Putamen (tissue), 1 donor: ENCODE results near the gene RAP1A.
A peak's percentile ranks its signal among the peaks of the same experiment; 100 is the strongest.
"Not testable (repeated sequence)": the region's sequence is repeated elsewhere in the genome, so short reads cannot be mapped to it uniquely, and the experiment has no call there.

ENCODE experiments used
- DNase-seq: peaks from one replicate; pipeline ENCODE4 v3.0.0-alpha.2; 2016; ENCODE audit warnings: low spot score

Gene RAP1A

GRCh38 chr1:111666828-111667227 lies 47.2 kb downstream of the RAP1A start:
- no peak for DNase-seq

GRCh38 chr1:111669268-111669667 lies 49.7 kb downstream of the RAP1A start:
- DNase-seq, result no peak

- DNase-seq, result no peak
Measured at GRCh38 chr1:111671852-111672251, 52.3 kb downstream of the RAP1A start.

GRCh38 chr1:111672331-111672730 lies 52.7 kb downstream of the RAP1A start:
- DNase-seq, result no peak

GRCh38 chr1:111677604-111678003 lies 58.0 kb downstream of the RAP1A start:
- DNase-seq, result no peak

- DNase-seq, result no peak
Measured at GRCh38 chr1:111679541-111679940, 60.0 kb downstream of the RAP1A start.

GRCh38 chr1:111680212-111680800 lies 60.7 kb downstream of the RAP1A start:
- DNase-seq, result not testable (repeated sequence)

- DNase-seq, result not testable (repeated sequence)
Measured at GRCh38 chr1:111685293-111686153, 65.9 kb downstream of the RAP1A start.

- peak; percentile 39 for DNase-seq
Measured at GRCh38 chr1:111690306-111690617, 70.7 kb downstream of the RAP1A start.

- DNase-seq, result no peak
Measured at GRCh38 chr1:111691886-111692285, 72.3 kb downstream of the RAP1A start.

- no peak for DNase-seq
Measured at GRCh38 chr1:111695801-111696200, 76.2 kb downstream of the RAP1A start.

GRCh38 chr1:111696330-111696729 lies 76.7 kb downstream of the RAP1A start:
- DNase-seq, result no peak

GRCh38 chr1:111699268-111699667 lies 79.7 kb downstream of the RAP1A start:
- DNase-seq, result no peak

- no peak for DNase-seq
Measured at GRCh38 chr1:111702504-111703050, 83.0 kb downstream of the RAP1A start.

- DNase-seq, result no peak
Measured at GRCh38 chr1:111704240-111704639, 84.7 kb downstream of the RAP1A start.

- no peak for DNase-seq
Measured at GRCh38 chr1:111704776-111705175, 85.2 kb downstream of the RAP1A start.

- DNase-seq, result no peak
Measured at GRCh38 chr1:111705841-111706240, 86.3 kb downstream of the RAP1A start.

- DNase-seq, result no peak
Measured at GRCh38 chr1:111706921-111707320, 87.3 kb downstream of the RAP1A start.

GRCh38 chr1:111707906-111708305 lies 88.3 kb downstream of the RAP1A start:
- DNase-seq, result no peak

GRCh38 chr1:111709986-111710385 lies 90.4 kb downstream of the RAP1A start:
- no peak for DNase-seq

GRCh38 chr1:111716333-111716732 lies 96.7 kb downstream of the RAP1A start:
- DNase-seq, result no peak

- DNase-seq, result no peak
Measured at GRCh38 chr1:111717450-111717849, 97.9 kb downstream of the RAP1A start.

GRCh38 chr1:111719135-111719534 lies 99.5 kb downstream of the RAP1A start:
- no peak for DNase-seq
